A204.1 (cell line): Measurements from ENCODE around the gene BPIFB3.

Source experiments
- FAIRE-seq: peaks from 2 replicates; lab custom pipeline; 2012; peaks lifted over from hg19 to GRCh38; lab: Jason Lieb, UNC

Gene BPIFB3

GRCh38 chr20:33064572-33065287 is 11.0 kb downstream of the BPIFB3 start:
- FAIRE-seq: no peak

GRCh38 chr20:33065785-33066184 is 12.1 kb downstream of the BPIFB3 start:
- FAIRE-seq: no peak

GRCh38 chr20:33067806-33068205 is 14.1 kb downstream of the BPIFB3 start:
- FAIRE-seq: no peak

GRCh38 chr20:33068251-33068939 is 14.7 kb downstream of the BPIFB3 start:
- no peak for FAIRE-seq

GRCh38 chr20:33069673-33070072 is 16.0 kb downstream of the BPIFB3 start:
- no peak for FAIRE-seq

GRCh38 chr20:33070111-33071053 is 16.7 kb downstream of the BPIFB3 start:
- FAIRE-seq: no peak

- no peak for FAIRE-seq
Measured at GRCh38 chr20:33071198-33071597, 17.5 kb downstream of the BPIFB3 start.

GRCh38 chr20:33072362-33072761 is 18.7 kb downstream of the BPIFB3 start:
- no peak for FAIRE-seq

GRCh38 chr20:33072813-33073212 is 19.1 kb downstream of the BPIFB3 start:
- FAIRE-seq: no peak

GRCh38 chr20:33074675-33075074 is 21.0 kb downstream of the BPIFB3 start:
- FAIRE-seq: no peak

- FAIRE-seq: no peak
Measured at GRCh38 chr20:33075281-33075680, 21.6 kb downstream of the BPIFB3 start.

GRCh38 chr20:33076662-33077372 is 23.1 kb downstream of the BPIFB3 start:
- FAIRE-seq: no peak

GRCh38 chr20:33079259-33079658 is 25.6 kb downstream of the BPIFB3 start, which contains the start of gene BPIFB4:
Gene BPIFB4, plus strand, starts transcription at chr20:33079643. Its CDS starts 1,884 bp downstream, at chr20:33081527.
- FAIRE-seq: no peak

- FAIRE-seq: no peak
Measured at GRCh38 chr20:33081411-33082154, 27.9 kb downstream of the BPIFB3 start.

GRCh38 chr20:33082546-33082945 is 28.8 kb downstream of the BPIFB3 start:
- no peak for FAIRE-seq

GRCh38 chr20:33083544-33084340 is 30.0 kb downstream of the BPIFB3 start:
- FAIRE-seq: no peak

- no peak for FAIRE-seq
Measured at GRCh38 chr20:33084722-33085121, 31.0 kb downstream of the BPIFB3 start.

- FAIRE-seq: no peak
Measured at GRCh38 chr20:33086052-33086722, 32.5 kb downstream of the BPIFB3 start.

GRCh38 chr20:33091147-33091546 is 37.4 kb downstream of the BPIFB3 start:
- FAIRE-seq: no peak

- no peak for FAIRE-seq
Measured at GRCh38 chr20:33091693-33092092, 38.0 kb downstream of the BPIFB3 start.
